ENCODE results near the gene NEUROD2.

- TF ChIP-seq, protein P1, sequence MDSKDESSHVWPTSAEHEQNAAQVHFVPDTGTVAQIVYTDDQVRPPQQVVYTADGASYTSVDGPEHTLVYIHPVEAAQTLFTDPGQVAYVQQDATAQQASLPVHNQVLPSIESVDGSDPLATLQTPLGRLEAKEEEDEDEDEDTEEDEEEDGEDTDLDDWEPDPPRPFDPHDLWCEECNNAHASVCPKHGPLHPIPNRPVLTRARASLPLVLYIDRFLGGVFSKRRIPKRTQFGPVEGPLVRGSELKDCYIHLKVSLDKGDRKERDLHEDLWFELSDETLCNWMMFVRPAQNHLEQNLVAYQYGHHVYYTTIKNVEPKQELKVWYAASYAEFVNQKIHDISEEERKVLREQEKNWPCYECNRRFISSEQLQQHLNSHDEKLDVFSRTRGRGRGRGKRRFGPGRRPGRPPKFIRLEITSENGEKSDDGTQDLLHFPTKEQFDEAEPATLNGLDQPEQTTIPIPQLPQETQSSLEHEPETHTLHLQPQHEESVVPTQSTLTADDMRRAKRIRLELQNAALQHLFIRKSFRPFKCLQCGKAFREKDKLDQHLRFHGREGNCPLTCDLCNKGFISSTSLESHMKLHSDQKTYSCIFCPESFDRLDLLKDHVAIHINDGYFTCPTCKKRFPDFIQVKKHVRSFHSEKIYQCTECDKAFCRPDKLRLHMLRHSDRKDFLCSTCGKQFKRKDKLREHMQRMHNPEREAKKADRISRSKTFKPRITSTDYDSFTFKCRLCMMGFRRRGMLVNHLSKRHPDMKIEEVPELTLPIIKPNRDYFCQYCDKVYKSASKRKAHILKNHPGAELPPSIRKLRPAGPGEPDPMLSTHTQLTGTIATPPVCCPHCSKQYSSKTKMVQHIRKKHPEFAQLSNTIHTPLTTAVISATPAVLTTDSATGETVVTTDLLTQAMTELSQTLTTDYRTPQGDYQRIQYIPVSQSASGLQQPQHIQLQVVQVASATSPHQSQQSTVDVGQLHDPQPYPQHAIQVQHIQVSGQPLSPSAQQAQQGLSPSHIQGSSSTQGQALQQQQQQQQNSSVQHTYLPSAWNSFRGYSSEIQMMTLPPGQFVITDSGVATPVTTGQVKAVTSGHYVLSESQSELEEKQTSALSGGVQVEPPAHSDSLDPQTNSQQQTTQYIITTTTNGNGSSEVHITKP (tag by site-specific recombination; IDR thresholded peaks at IDR 0.05): no peak
- TF ChIP-seq, protein P2, sequence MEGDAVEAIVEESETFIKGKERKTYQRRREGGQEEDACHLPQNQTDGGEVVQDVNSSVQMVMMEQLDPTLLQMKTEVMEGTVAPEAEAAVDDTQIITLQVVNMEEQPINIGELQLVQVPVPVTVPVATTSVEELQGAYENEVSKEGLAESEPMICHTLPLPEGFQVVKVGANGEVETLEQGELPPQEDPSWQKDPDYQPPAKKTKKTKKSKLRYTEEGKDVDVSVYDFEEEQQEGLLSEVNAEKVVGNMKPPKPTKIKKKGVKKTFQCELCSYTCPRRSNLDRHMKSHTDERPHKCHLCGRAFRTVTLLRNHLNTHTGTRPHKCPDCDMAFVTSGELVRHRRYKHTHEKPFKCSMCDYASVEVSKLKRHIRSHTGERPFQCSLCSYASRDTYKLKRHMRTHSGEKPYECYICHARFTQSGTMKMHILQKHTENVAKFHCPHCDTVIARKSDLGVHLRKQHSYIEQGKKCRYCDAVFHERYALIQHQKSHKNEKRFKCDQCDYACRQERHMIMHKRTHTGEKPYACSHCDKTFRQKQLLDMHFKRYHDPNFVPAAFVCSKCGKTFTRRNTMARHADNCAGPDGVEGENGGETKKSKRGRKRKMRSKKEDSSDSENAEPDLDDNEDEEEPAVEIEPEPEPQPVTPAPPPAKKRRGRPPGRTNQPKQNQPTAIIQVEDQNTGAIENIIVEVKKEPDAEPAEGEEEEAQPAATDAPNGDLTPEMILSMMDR (tag by site-specific recombination; IDR thresholded peaks at IDR 0.05): no peak
- TF ChIP-seq ATF2 (tag by site-specific recombination; IDR thresholded peaks at IDR 0.05; ENCODE audit: low read depth) (no peak), ZNF558 (tag by site-specific recombination; IDR thresholded peaks at IDR 0.05) (no peak), ZNF169 (tag by site-specific recombination; IDR thresholded peaks at IDR 0.05) (no peak), SETDB1 (IDR thresholded peaks at IDR 0.05; ENCODE audit: insufficient read length, low read length) (peak; percentile 10), KLF1 (tag by site-specific recombination; IDR thresholded peaks at IDR 0.05) (no peak), OVOL3 (tag by site-specific recombination; IDR thresholded peaks at IDR 0.05) (no peak), ZBTB44 (tag by site-specific recombination; IDR thresholded peaks at IDR 0.05) (no peak)
These were observed 14.8 kb upstream of the NEUROD2 start for GRCh38 chr17:39622380-39623006.

All from HEK293 (cell line).